Myocyte (in vitro differentiated cells): ENCODE measurements around the gene ZNF655. TPM values are rescaled to one million over a fixed set of nuclear protein-coding genes. Genes with fewer than 3 reads are reported as not detected.
"Not testable (repeated sequence)": the region's sequence is repeated elsewhere in the genome, so short reads cannot be mapped to it uniquely, and the experiment has no call there.

Experiments
- DNase-seq: peaks from one replicate; pipeline ENCODE4 v3.0.0-alpha.2; 2012; ENCODE audit warnings: low read depth
- total RNA-seq: library from RNA; depleted of rRNA; stranded (reverse); fragments of >200 nt; gene quantifications from 2 replicates; pipeline ENCODE4 v1.2.3, GENCODE V29; 2014

The ZNF655 gene
- total RNA-seq, 1 donor from 2014 or later = 110 TPM

DNA sequence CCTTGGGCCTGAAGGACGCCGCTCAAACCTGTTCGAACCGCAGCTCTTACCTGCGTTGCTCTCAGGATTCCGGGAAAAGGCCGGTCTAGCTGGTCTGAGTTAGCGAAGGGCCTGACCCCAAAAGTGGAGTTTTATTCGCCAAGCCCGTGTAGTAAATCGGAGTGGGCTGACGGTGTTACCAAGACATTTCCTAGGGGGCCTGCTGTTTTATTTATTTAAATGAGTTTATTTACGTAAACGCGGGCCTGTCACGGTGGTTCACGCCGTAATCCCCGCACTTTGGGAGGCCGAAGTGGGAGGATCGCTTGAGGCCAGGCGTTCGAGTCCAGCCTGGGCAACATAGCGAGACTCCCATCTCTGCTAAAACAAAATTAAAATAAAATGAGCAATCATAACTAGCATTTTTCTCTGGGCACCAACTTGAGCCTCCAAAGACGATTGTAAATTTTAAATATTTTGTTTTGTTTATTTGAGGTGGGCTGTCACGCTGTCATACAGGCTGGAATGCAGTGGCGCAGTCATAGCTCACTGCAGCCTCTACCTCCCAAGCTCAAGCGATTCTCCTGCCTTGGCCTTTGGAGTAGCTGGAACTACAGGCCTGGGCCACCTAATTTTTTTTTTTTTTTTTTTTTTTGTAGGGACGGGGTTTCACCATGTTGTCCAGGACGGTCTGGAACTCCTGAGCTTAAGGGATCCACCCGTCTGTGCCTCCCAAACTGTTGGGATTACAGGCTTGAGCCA, 903 bp downstream of the ZNF655 start:
- DNase-seq = no peak

DNA sequence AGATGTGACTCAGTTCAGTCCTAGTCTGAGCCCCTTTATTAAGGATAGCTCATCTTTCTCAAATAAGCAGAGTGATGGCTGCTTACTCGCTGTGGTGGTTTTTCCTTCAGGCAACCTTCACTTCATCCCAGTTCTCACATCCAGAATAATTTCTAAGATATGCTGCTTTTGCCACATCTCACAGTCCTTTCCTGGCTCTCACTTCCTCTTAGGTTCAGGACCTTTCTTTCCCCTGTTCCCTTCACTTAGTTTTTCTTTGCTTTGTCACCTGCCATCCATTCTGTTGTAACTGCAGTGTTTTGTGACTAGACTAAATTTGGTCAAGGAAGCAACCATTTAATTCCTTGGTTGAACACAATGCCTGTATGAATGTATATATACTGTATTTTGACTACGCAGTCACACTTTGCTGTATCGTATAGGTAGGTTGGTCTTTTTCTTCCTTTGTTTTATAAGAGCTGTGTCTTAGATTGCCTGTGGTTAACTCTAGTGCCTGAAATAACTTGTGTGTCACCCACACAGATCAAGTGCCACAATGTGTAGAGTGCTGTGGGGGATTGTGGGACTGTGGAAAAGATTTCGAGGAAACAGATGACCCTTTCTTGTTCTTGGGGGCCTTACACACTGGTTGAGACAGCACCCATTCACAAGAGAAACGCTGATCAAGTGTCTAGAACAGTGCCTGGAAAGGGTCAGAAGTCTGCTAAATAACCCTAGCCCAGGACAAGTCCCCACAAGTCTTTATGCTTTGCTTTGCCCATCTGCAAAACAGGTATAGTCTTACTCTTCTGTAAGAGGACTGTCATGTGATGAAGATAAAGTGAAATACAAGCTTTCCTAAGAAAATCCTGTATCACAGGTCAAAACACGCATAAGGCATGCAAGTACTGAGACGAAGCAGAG, 2.6 kb downstream of the ZNF655 start:
- DNase-seq = peak; percentile 76

GRCh38 chr7:99561737-99562051, 3.3 kb downstream of the ZNF655 start:
- no peak for DNase-seq

- DNase-seq = no peak
Measured at GRCh38 chr7:99562114-99562784, 3.8 kb downstream of the ZNF655 start.

GRCh38 chr7:99562832-99563231, 4.4 kb downstream of the ZNF655 start:
- peak; percentile 96 for DNase-seq

- DNase-seq = peak; percentile 83
Measured at GRCh38 chr7:99563650-99564049, 5.2 kb downstream of the ZNF655 start.

DNA sequence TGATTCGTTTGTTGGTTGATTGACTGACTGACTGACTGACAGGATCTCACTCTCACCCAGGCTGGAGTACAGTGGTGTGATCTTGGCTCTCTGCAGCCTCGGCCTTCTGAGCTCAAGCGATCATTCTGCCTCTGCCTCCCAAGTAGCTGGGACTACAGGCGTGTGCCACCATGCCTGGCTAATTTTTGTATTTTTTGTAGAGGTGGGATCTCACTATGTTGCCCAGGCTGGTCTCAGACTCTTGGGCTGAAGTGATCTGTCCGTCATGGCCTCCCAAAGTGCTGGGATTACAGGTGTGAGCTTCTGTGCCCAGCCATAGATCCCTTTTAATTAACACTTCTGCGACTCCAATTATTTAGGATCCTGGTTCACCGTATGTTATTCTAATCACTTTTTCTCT, 10.3 kb downstream of the ZNF655 start:
- DNase-seq = not testable (repeated sequence)

- no peak for DNase-seq
Measured at GRCh38 chr7:99571768-99572167, 13.3 kb downstream of the ZNF655 start.

DNA sequence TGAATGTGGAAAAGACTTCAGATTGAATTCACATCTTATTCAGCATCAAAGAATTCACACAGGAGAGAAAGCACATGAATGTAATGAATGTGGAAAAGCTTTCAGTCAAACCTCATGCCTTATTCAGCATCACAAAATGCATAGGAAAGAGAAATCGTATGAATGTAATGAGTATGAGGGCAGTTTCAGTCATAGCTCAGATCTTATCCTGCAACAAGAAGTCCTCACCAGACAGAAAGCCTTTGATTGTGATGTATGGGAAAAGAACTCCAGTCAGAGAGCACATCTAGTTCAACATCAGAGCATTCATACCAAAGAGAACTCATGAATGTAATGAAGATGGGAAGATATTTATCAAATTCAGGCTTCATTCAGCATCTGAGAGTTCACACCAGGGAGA, 14.8 kb downstream of the ZNF655 start:
- DNase-seq = no peak

DNA sequence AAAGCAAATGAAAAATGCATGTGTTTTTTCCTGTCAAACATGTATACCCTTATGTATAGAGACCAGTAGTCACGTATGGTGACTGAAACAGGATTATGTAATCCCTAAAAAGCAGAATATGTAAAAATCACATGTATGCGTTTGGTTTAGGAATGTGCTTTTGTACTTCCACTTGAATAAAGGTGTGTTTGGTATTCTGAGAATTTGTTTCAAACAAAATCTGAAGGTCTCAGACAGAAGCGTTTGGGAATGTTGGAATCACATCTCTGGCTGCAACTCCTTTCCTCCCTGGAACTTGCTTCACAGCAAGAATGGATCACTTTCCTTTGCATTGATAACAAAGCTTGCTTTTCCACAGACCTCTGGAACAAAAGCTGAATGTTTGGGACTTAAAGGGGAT, 17.8 kb downstream of the ZNF655 start:
- DNase-seq = no peak

DNA sequence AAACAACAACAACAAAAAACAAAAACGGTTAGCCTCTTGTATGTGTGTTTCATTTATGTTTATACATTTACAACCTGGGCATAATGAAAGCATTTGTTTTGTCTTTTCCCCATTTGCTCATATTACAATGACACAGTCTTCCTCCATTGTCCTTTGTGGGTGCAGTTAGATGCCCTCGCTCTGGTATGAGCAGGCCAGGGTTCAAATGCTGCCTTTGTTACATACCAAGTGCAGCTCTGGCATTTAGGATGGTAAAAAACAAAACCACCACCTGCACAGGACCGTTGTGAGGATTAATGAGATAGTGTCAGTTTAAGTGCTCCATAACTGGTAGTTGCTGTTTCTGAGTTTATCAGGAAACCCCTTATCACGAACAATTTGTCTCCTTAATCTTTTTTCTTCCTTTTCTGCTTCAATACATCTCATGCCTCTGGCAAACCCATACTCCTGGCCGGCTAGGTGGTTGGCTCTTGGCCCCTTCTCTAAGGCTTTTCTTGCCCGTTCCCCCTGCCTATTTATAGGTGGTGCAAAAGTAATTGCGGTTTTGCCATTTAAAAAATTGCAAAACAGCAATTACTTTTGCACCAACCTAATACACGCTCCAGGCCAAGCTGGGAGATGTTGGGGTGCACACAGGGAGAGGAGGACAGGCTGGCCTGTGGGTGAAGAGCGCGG, 21.0 kb downstream of the ZNF655 start:
- no peak for DNase-seq

DNA sequence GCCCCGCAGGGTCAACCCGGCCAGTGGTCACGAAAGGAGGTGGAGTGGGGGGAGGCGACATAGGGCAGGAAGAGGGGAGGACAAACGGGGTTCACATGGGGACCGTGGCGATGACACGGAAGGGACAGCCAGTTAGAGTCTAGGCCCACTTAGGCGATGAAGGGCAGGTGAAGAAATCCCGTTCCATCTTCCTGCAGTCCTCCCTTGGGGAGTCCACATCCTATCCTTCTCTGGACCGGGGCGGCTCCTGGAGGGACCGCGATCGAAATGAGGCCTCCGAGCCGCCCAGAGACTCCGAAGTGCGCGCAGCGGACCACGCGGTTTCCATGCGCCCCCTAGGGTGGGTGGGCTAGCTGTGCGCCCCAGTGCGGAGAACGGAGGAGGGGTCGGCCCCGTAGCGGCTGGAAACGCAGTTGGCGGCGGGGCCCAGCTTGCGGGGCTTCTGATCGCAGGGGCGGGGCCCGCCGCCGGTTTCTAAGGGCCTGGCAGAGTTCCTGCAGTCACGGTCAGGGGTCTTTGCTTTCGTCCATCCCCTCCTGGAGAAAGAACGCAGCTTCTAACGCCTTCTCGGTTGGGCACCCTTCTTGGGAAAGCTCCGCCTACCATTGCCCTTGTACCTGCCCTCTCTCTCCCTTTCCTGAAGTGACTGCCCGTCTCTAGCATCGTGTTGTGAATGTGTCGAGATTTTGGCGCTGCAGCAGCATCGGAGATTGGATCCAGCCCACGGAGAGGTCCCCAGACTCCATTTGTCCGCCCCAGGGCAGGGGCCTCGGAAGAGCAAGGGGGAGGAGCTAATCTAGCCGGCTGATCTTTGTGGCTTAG, 21.7 kb downstream of the ZNF655 start:
- peak; percentile 64 for DNase-seq

DNA sequence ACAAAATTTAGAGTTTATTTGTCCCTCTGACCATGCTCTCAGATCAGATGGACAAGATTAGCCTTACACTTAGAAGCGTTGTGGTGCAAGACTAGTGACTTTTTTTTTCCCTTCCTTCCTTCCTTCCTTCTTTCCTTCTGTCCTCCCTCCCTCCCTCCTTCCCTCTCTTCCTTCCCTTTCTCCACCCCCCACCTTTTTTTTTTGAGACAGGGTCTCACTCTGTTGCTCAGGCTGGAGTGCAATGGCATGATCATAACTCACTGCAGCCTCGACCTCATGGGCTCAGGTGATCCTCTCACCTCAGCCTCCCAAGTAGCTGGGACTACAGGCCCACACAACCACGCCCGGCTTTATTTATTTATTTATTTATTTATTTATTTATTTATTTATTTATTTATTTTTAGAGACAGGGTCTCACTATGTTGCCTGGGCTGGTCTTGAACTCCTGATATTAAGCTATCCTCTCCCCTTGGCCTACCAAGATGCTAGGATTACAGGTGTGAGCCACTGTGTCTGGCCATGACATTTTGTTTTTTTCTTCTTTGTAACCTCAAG, 22.4 kb downstream of the ZNF655 start:
- DNase-seq = not testable (repeated sequence)

GRCh38 chr7:99588868-99589267, 30.4 kb downstream of the ZNF655 start:
- DNase-seq = no peak

GRCh38 chr7:99594948-99595745, 36.7 kb downstream of the ZNF655 start:
- no peak for DNase-seq

DNA sequence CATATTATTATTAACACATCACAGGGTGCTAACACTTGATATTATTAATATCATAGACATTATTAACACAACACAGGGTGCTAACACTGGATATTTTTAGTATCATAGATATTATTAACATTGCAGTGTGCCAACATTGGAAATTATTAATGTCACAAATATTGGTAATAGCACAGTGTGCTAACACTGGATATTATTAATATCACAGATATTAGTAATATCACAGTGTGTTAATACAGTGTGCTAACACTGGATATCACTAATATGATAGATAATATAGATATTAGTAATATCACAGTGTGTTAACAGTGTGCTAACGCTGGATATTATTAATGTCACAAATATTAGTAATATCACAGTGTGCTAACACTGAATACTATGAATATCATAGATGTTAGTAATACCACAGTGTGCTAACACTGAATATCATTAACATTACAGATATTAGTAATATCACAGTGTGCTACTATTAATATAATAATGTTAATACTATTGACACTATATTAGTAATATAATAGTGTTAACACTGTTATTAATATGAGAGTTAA, 38.0 kb downstream of the ZNF655 start:
- no peak for DNase-seq

GRCh38 chr7:99597762-99598501, 39.5 kb downstream of the ZNF655 start, which contains the start of gene TMEM225B:
Gene TMEM225B (plus strand): TSS chr7:99598267. CDS start chr7:99604389, 6,122 bp downstream.
- no peak for DNase-seq

- no peak for DNase-seq
Measured at GRCh38 chr7:99599836-99600235, 41.4 kb downstream of the ZNF655 start.
